GM21367 (cell line): Measurements from ENCODE around the gene ETV6.
"Not testable (repeated sequence)": the region's sequence is repeated elsewhere in the genome, so short reads cannot be mapped to it uniquely, and the experiment has no call there.

Experiments
- ATAC-seq: cut with Tn5 transposase; IDR thresholded peaks from one replicate; pipeline ENCODE4 v1.9.1; 2021; ENCODE audit not compliant: unreplicated experiment

The ETV6 gene

DNA sequence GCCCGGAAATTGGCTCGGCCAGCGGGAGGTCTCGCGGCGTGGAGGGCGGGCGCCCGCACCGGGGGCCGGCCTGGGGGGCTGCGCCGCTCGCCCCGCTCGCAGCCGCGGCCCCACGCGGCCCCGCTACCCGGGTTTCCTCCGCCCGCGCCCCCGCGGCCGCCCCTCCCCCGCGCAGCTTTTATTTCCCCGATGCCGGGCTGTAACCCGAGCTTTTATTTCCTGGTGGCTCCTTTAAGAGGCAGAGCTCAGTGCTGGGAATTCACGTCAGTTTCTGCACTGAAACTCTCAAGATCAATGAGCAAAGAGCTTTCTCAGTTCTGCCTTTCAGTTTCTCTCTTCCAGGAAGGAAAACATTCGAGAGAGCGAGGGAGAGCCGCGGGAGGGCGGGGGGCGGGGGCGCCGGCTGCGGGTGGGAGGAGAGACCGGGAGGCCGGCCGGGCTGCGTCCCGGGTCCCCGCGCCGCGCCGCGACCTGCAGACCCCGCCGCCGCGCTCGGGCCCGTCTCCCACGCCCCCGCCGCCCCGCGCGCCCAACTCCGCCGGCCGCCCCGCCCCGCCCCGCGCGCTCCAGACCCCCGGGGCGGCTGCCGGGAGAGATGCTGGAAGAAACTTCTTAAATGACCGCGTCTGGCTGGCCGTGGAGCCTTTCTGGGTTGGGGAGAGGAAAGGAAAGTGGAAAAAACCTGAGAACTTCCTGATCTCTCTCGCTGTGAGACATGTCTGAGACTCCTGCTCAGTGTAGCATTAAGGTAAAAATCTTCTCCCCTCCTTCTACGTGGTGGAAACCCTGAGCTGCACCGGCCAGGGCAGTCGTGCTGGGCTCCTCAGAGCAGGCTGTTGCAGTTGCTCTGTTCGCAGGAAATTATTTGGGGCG lies at the start of gene ETV6:
TSS of gene ETV6 (plus strand) at position 262 of the 873 bp plus-strand sequence. CDS start at position 716, 454 bp downstream.
- ATAC-seq: peak; percentile 36

DNA sequence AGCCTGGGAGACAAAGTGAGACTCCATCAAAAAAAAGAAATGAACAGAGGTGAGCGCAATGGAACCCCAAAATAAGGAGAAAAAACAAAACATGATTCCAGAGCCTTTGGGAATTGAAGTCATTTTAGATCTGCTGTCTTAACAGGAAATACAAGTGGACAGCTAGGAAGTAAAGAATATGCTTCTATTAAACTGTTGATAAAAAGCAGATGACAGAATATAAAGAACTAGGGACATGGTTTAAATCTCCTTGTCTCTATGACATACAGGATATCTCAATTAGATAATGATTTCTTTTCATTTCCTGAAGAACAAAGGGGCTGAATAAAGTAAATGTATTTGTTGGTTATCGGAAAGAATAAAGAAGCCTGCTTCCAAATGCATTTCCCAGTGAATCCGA lies 49.3 kb upstream of the ETV6 start:
- ATAC-seq: no peak

DNA sequence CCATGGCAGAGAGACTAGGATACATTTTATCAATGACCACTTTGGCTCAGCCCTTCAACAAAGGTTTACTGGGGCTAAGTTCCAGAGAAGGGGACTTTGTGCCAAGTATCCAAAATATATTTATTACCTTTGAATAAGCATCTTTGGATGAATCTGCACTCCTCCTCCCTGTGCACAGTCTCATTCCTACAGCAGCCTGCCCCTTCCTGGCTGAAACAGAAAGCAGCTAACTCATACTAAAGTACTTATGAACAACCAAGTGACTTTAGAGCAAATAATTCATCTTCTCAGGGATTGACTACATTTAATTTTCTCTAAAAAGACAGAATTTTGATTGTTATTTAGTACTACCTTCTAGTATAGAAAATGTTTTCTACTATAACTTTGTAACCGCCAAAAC lies 47.8 kb upstream of the ETV6 start:
- ATAC-seq: no peak

DNA sequence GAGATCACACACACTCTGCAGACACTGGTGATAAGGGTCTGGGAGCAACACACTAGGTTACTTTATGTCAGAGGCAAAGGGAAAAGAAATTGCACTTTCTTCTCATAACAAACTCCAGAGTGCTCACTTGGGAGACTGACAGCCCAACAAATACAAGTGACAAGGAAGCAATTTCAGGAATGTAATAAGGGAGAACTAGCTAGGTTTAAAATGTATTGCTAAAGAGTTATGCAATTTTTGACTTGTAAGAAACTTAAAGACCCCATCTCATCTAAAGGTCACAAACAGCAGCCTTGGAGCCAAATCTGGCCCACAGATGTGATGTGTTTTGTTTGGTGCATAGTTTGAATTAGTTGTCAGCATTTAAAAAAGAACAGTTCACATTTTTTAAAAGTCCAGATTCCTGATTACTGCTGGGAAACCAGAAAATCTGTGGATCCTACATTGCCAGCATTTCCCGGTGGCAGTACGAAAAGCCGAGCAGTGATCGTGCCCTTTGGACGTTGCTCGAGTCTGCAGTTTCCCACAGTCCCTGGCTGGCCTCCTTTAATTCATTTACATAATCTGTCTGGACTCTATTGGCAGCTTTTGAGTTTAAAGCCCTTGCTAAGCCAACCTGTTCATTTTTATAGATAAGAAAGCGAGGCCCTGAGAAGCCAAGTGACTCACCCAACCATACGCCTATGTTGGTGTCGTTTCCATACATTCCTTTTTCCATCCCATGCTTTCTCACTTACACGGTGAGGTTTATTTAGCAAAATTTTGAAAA lies 42.0 kb upstream of the ETV6 start:
- ATAC-seq: no peak

DNA sequence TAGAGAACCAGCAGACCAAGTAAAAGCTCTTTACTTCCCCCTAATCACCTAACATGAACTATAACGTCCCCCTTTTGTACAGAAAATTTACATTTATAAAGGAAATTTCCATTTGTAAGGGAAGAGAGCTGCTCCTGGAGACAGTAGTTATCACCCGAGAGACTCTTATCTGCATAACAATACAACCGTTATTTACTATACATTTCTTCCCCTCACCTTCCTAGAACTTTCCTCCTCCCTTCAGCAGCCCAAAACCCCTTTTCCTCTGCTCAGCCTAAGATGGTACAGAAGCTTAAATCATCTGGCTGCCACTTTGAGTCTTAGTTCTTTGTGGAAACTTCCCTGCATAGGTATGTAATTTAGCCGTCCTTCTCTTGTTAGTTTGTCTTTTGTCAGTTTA lies 40.4 kb upstream of the ETV6 start:
- no peak for ATAC-seq

DNA sequence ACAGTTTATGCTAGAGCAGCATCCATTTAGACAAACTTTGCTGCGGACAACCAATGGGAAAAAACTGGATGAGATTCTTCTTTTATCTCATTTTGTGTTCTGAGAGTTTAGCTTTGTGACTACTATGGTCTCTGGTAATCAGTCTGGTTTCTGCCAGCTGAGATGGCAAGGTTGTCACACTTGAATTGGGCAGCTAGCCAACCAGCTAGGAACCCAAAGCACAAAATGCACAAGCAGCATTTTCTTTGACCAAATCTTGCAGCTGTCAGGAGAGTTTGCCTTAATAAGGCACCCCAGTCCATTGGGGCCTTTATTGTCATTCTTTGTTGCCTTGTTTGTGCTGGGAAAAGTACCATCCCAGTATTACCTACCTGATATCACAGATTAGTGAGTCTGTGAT lies 34.0 kb upstream of the ETV6 start:
- ATAC-seq: no peak

DNA sequence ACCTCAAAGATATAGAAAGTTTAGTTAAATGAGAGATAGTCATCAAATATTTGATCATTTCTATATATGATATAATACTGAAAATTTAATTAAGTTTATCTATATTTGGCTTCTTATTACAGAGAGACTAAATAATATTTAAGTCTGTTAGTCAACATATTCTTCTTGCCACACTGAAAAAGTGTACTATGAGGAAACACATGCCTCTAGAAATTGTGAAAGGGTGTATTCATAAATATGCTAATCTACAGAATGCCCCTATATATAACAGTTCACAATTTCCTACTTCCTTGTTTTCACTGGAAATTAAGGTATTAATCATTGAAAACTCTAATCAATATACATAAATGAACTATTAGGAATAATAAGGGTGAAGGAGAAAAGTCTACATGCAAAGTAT lies 31.4 kb upstream of the ETV6 start:
- no peak for ATAC-seq

DNA sequence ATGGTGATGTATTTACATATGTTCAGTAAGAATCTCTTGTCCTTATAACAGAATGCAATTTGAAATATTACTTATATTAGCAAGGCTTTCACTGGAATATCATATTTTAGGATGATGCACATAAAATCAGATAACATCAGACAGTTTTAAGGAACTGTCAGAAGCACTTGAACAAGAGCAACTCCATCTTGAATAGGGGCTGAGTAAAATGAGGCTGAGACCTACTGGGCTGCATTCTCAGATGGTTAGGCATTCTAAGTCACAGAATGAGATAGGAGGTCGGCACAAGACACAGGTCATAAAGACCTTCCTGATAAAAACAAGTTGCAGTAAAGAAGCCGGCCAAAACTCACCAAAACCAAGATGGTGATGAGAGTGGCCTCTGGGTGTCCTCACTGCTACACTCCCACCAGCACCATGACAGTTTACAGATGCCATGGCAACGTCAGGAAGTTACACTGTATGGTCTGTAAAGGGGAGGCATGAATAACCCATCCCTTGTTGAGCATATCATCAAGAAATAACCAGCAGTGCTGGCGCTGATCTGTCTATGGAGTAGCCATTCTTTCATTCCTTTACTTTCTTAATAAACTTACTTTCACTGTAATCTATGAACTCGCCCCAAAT lies 27.6 kb upstream of the ETV6 start:
- no peak for ATAC-seq

DNA sequence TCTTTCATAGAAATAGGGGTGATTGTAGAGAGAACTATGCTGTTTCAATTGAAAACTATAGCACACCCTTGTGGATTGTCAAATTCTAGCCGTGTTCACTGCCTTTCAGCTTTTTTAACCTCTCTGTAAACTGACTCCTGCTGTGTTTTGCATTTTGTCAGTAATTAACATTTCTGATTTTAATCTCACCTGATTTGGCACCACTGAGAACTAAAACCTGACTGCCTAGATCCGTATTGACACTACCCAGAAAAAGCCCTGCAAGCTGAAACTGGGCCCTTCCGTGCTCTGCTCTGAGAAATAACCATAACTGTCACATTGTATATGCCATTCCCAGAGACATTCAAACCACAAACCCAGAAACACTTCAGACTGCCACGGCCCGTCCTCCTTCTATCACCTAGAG lies 26.6 kb upstream of the ETV6 start:
- ATAC-seq: no peak

DNA sequence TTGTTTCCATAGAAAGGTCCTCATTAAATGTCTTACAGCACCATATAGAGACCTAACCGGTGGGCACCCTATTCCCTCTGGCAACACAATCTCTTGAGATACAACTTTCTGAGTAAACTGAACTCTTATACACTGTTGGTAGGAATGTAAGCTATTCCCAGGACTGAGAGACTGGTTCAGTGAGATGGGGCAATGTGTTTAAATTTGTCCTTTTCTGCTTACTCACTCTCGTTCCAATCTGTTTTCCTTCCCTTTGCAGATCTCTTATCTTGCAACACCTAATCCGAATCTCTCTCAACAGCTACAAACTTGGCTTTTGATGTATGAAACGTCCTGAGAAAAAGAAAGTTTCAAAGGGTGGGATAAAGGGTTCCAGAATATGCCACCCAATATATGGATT lies 26.1 kb upstream of the ETV6 start:
- no peak for ATAC-seq

DNA sequence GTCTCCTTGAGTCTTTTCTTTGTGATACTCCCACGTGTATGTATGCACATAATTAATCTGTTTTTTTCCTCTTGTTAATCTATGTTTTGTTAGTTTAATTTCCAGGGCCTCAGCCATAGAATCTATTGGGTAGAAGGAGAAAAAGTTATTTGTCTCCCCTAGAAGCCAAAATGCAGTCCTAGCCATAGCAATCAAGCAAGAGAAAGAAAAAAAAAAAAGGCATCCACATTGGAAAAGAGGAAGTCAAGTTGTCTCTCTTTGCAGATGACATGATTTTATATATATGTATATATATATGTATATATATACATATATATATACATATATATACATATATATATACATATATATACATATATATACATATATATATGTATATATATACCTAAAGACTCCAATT lies 25.4 kb upstream of the ETV6 start:
- ATAC-seq: no peak

DNA sequence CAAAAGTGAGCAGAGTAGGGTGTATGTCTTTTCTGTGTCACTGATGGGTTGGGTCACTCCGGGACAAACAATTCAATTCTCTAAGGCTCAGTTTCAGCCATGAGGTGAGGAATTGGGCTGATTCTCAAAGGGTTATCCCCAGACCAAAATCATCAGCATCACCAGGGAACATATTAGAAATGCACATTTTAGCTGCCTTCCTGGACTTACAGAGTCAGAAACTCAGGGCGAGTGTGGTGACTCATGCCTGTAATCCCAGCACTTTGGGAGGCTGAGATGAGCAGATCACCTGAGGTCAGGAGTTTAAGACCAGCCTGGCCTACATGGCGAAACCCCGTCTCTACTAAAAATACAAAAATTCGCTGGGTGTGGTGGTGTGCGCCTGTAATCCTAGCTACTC lies 21.8 kb upstream of the ETV6 start:
- ATAC-seq: not testable (repeated sequence)

DNA sequence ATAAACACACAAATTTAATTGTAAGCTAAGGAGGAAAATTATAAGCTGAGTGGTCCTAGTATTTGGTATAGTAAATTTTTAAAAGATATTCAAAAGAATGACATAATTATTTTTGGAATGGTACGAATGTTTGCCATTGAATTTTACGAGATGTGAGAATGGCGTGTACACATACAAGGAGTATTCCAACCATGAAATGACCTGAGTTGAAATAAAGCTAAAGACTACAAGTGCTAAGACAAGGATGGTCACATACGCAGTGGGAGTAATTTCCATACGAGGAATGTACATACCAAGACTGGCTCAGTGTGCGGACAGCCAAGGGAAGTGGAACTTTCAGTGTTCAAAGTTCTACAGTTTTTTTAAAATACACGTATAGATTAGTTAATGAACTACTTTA lies 21.1 kb upstream of the ETV6 start:
- no peak for ATAC-seq

DNA sequence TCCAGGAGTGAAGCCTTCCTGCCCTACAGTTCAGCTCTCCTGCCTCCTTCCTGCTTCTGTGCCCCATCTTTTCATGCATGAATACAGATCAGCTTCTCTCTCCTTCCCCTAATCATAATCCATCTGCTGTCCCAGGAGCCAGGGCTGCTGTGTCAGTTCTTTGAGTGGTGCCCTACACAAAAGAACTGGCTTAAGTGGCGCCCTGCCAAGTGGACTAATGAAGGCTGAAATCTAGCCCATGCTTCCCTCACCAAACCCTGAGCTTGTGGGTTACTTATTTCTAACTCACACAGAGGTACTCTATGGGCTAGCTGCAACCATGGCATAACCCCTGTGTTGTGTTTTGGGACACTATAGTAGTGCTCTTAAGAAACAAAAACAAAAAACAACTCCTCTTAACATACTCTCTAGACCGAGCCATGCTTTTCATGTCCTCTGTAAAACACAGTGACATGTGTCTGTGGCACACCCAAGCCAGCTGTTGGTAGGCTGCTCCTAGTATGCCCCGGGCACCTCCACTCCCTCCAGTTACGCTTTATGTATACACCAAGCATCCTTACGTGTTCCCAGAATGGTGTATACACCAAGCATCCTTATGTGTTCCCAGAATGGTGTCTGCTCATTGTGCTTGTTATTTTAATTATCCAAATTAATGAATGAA lies 19.3 kb upstream of the ETV6 start:
- ATAC-seq: no peak

DNA sequence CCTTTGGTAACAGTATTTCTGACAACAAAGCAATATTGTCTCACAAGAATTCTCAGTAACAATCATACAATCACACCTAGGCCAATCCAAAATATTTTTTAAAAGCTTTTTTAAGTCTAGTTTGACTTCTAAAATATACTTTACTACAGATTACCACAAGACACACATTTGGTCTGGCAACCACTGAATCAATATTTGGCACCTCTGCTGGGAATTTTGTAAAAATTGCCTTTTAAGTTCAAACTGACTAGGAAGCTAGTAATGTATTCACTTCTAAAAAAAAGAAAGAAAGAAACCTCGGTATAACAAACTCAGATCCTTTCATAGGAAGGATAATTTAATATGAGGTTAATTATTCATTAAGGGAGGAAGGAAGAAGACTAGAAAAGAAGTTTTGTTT lies 18.2 kb upstream of the ETV6 start:
- ATAC-seq: no peak

DNA sequence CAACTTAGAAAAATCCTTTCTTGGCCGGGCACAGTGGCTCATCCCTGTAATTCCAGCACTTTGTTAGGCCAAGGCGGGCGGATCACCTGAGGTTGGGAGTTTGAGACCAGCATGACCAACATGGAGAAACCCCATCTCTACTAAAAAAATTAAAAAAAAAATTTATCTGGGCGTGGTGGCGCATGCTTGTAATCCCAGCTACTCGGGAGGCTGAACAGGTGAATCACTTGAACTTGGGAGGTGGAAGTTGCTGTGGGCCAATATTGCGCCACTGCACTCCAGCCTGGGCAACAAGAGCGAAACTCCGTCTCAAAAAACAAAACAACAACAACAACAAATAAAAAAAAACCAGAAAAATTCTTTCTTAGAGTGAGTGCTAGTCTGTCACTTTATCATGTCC lies 17.6 kb upstream of the ETV6 start:
- not testable (repeated sequence) for ATAC-seq

DNA sequence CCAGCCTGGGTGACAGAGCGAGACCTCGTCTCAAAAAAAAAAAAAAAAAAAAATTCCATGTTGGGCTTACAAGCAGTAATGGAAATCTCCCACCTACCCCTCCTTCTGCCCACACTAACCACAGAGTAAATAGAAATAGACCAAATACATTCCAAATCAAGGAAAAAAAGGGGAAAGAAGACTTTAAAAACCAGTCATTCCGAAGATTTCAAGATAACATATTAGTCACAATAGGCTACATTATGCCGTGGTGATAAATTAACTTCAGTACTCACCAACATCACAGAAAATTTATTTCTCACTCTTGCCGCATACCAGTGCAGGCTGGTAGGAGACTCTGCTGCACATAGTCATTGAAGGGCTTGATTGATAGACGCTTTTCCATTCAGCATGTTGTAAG lies 15.5 kb upstream of the ETV6 start:
- ATAC-seq: no peak

DNA sequence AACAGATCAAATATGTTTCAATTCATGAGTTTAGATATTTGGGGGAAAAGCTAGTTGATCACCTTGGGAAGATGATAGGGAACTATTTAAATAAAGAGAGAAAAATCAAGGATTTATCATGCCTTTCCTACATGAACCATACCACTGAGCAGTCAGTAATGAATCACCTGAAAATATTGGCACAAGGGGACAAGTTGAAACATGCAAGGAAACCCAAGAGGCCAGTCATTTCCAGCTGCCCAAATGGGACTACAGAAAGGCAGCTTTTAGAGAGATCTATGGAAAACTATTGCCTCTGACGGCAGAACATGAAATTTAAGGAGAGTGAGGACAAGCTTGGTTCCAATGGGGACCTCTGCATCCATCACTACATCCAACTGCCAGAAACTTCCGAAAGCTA lies 14.1 kb upstream of the ETV6 start:
- no peak for ATAC-seq

DNA sequence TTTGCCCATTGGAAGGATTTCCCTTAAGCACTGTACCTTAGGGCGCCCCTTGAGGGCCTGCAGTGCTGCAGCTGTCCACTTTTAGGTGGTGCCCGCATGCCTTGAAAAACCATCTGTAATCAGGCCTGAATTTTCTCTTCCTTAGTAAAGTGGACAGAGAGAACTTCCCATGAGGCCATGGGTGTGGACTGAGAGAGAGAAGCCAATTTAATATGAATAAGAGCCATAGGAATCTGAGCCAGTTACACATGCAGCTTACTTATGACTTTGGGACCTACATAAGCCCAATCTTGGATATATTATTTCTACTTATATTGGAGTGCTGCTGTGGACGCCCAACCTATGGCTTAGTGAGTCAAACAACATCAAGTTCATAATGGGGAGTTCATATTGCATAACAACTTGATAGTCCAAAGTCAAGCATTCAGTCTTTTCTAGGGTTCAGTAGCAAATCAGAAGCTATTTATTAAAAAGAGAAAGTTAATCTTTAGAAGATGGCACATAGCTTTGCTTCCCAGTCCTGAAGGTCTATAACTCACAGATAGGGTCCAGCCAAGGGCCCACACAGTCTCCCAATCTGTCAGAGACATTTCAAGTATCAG lies 11.1 kb upstream of the ETV6 start:
- ATAC-seq: no peak

DNA sequence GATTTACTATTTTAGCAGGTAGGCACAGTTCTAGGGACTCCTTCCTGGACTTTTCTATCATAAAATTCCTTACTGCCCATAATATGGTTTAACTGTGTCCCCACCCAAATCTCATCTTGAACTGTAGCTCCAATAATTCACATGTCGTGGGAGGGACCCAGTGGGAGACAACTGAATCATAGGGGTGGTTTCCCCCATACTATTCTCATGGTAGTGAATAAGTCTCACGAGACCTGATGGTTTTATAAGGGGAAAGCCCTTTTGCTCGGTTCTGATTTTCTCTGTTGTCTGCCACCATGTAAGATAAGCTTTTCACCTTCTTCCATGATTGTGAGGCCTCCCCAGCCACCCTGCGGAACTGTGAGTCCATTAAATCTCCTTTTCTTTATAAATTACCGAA lies 10.0 kb upstream of the ETV6 start:
- ATAC-seq: no peak

DNA sequence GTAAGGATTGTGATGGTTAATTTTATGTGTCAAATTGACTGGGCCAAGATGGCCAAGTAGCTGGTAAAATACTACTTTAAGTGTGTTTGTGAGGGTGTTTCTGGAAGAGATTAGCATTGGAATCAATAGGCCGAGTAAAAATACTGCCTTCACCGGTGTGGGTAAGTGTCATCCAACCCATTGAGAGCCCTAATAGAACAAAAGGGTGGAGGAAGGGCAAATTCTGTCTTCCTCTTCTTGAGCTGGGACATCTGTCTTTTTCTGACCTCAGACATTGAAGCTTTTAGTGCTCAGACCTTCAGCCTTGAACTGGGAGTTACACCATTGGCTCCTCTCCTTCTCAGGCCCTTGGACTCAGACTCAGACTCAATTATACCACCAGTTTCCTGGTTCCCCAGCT lies 8.0 kb upstream of the ETV6 start:
- no peak for ATAC-seq
